Measurements from ENCODE around the gene ARHGAP15. TPM values are rescaled to one million over a fixed set of nuclear protein-coding genes. Genes with fewer than 3 reads are reported as not detected.

The ARHGAP15 gene
- total RNA-seq, 1 experiment from 2014 or later: 0.41 TPM

DNA sequence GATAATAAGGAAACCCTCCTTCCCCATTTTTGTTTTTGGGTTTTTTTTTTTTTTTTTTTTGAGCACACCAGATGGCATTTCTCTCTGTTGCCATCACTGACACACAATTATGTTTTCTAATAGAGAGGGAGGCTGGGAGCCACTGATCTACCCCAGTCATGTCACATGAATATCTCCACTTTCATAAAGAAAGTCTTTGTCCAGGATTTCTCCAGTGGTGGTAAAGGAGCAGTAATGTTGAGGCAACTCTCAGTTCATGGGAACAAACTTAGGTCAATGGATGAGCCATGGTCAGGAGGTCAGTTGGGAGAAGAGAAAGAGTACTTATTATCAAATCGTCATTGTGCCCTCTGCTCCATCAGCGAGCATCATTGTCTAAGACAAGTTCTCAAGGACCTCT lies 603.7 kb downstream of the ARHGAP15 start:
- H3K9me3 ChIP-seq (ENCODE audit: control insufficient read depth, insufficient read depth, low read depth, low read length): no peaks in the 10 kb centered on the region
- intact Hi-C loops (cut with micrococcal nuclease; ENCODE audit: unreplicated experiment): no loop called here
- TF ChIP-seq POLR2AphosphoS5 (IDR thresholded peaks at IDR 0.05; ENCODE audit: low read depth, low read length) (no peak), CTCF (IDR thresholded peaks at IDR 0.05) (no peak), SIN3A (IDR thresholded peaks at IDR 0.05; ENCODE audit: borderline replicate concordance, insufficient read depth, low read depth, low read length) (no peak)
- TF ChIP-seq, protein P1, sequence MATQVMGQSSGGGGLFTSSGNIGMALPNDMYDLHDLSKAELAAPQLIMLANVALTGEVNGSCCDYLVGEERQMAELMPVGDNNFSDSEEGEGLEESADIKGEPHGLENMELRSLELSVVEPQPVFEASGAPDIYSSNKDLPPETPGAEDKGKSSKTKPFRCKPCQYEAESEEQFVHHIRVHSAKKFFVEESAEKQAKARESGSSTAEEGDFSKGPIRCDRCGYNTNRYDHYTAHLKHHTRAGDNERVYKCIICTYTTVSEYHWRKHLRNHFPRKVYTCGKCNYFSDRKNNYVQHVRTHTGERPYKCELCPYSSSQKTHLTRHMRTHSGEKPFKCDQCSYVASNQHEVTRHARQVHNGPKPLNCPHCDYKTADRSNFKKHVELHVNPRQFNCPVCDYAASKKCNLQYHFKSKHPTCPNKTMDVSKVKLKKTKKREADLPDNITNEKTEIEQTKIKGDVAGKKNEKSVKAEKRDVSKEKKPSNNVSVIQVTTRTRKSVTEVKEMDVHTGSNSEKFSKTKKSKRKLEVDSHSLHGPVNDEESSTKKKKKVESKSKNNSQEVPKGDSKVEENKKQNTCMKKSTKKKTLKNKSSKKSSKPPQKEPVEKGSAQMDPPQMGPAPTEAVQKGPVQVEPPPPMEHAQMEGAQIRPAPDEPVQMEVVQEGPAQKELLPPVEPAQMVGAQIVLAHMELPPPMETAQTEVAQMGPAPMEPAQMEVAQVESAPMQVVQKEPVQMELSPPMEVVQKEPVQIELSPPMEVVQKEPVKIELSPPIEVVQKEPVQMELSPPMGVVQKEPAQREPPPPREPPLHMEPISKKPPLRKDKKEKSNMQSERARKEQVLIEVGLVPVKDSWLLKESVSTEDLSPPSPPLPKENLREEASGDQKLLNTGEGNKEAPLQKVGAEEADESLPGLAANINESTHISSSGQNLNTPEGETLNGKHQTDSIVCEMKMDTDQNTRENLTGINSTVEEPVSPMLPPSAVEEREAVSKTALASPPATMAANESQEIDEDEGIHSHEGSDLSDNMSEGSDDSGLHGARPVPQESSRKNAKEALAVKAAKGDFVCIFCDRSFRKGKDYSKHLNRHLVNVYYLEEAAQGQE (IDR thresholded peaks at IDR 0.05; ENCODE audit: insufficient read depth in 1 of 2, low read depth in 2 of 2, low read length in 1 of 2): no peak
- no peaks in the 10 kb centered on the region for H3K4me1 ChIP-seq (ENCODE audit: control insufficient read depth, insufficient read depth, low read length)
- in situ Hi-C loops (cut with HindIII; ENCODE audit: low pct_unique_long_range_greater_than_20kb, low sequenced_read_pairs): no loop called here
- DNase-seq (ENCODE audit: low read depth, low spot score) (no peak), ATAC-seq (no peak)
- no peak overlapping the region for H3K27ac ChIP-seq (ENCODE audit: low read length)
- POLR2A ChIA-PET: no interaction called here
- no peak overlapping the region for H3K4me3 ChIP-seq (ENCODE audit: low read depth in 2 of 2, low read length in 2 of 2)
- no TSS peak for BruUV-seq (replicated peaks)
- no peaks in the 10 kb centered on the region; the same call in 1 of the 2 replicates for H3K36me3 ChIP-seq (ENCODE audit: control insufficient read depth, insufficient read depth, low read length)
- no peaks in the 10 kb centered on the region for H3K27me3 ChIP-seq (ENCODE audit: control insufficient read depth, insufficient read depth, low read length)
- CTCF ChIA-PET: no interaction called here

- intact Hi-C loops (cut with micrococcal nuclease; ENCODE audit: unreplicated experiment) (no loop called here), in situ Hi-C loops (cut with HindIII; ENCODE audit: low pct_unique_long_range_greater_than_20kb, low sequenced_read_pairs) (no loop called here)
- ChIA-PET POLR2A (no interaction called here), CTCF (no interaction called here)
- no peaks in the 10 kb centered on the region for H3K27me3 ChIP-seq (ENCODE audit: control insufficient read depth, insufficient read depth, low read length)
- ATAC-seq (no peak), DNase-seq (ENCODE audit: low read depth, low spot score) (no peak)
- no peaks in the 10 kb centered on the region for H3K9me3 ChIP-seq (ENCODE audit: control insufficient read depth, insufficient read depth, low read depth, low read length)
- no peak overlapping the region for H3K4me3 ChIP-seq (ENCODE audit: low read depth in 2 of 2, low read length in 2 of 2)
- no TSS peak for BruUV-seq (replicated peaks)
- no peak for TF ChIP-seq SIN3A (IDR thresholded peaks at IDR 0.05; ENCODE audit: borderline replicate concordance, insufficient read depth, low read depth, low read length)
- TF ChIP-seq TCF7L2 (IDR thresholded peaks at IDR 0.05; ENCODE audit: low read depth, low read length): no peak
- TF ChIP-seq, protein P1 (IDR thresholded peaks at IDR 0.05; ENCODE audit: insufficient read depth in 1 of 2, low read depth in 2 of 2, low read length in 1 of 2): no peak
- no peak for TF ChIP-seq CTCF (IDR thresholded peaks at IDR 0.05)
- TF ChIP-seq POLR2AphosphoS5 (IDR thresholded peaks at IDR 0.05; ENCODE audit: low read depth, low read length): no peak
- H3K36me3 ChIP-seq (ENCODE audit: control insufficient read depth, insufficient read depth, low read length): no peaks in the 10 kb centered on the region; the same call in 1 of the 2 replicates
- H3K4me1 ChIP-seq (ENCODE audit: control insufficient read depth, insufficient read depth, low read length): no peaks in the 10 kb centered on the region
- H3K27ac ChIP-seq (ENCODE audit: low read length): no peak overlapping the region
Measured at GRCh38 chr2:143734507-143734906, 605.3 kb downstream of the ARHGAP15 start.
